ENCODE measurements around the gene LGMN.

DNA sequence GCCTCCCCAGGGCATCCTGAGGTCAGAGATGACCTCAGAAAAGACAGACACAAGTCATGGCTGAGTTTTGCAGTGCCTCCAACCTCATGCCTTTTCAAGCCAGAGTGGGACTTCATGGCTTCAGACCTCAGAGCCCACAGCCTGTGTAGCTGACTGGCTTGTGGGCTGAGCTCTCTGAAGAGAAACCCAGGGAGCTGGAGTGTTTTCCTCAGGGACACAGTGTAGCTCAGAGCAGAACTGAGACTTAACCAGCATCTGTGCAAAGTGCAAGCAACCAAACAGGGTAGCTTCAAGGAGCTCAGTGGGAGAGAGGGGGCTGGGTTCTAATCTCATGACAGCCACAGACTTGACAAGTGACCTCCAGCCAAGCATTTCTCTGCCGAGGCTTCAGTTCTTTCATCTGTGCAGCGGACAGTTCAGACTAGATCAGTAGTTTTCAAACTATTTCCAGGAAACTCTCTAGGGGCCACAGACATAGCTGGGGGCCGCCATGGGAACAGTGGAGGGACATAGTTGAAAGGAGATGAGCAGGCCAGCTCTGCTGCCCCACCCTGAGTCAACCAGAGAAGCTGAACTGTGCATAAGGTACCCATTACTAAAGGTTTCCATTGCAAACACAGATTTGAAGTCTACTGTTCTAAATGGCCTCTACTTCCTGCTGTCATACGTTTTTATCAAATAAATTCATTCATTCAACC is 80.0 kb downstream of the LGMN start:
- TF ChIP-seq POLR2A (IDR thresholded peaks at IDR 0.05; ENCODE audit: low read depth, low read length) (no peak), POLR2AphosphoS5 (IDR thresholded peaks at IDR 0.05; ENCODE audit: low read depth, low read length) (no peak), TAF1 (IDR thresholded peaks at IDR 0.05; ENCODE audit: low read depth, low read length) (no peak), SPI1 (IDR thresholded peaks at IDR 0.05; ENCODE audit: low read depth, low read length) (no peak), PAX5 (IDR thresholded peaks at IDR 0.05; ENCODE audit: insufficient read depth, low read length, severe bottlenecking) (no peak)
